ENCODE results near the gene PAMR1.
A peak's percentile ranks its signal among the peaks of the same experiment; 100 is the strongest.

PAMR1 gene

GRCh38 chr11:35419184-35419829 is 106.1 kb downstream of the PAMR1 start, which contains the start of gene SLC1A2:
Gene SLC1A2, minus strand, starts transcription at chr11:35419558. Its CDS starts 592 bp downstream, at chr11:35418966.
- H3K4me3 ChIP-seq (ENCODE audit: low read length), result peak within 1 kb of the TSS; percentile 56
- DNase-seq (ENCODE audit: low read depth), result peak; percentile 36
- TF ChIP-seq CTCF (conservative IDR thresholded peaks at IDR 0.05; ENCODE audit: low read length), result no peak

DNA sequence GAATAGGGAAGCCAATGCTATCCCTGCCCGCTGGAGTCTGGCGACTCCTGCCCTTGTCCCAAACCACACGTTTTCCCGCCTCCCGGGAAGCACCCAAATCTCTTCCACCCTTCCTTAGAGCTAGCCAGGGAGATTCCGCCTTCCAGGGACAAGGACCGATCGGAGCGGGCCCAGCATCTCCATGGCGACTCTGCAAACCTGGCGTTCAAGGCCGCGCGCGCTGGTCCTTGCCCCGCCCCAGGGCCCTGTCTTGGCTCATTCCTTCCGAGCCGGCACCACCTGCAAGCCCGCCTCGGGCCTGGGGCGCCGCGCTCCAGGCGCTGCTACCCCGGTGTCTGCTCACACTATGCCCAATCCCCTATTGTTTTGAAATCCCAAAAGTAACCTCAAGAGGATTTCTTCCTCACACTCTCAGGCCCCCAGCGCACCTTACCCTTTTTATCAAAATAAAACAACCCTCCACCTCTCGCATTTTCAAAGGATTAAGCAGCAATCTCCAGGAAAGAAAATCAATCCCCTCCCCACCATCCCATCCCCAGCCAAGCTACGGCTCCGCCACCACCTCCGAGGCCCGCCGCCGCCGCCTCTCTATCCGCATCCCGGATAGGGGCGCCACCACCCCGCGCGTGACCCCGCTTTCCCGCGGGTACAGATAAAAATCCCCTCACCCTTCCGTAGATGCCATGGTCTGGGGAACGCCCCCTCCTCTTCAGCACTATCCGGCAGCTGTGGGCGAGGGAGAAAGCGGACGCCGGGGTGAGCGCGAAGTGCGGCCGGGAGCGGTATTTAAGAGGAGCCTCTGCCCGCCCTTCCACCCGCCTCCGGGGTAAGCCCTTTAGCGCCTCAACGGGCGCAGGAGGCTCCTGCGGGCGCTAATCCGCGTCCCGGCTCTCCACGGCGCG is 106.9 kb downstream of the PAMR1 start:
- DNase-seq (ENCODE audit: low read depth), result peak; percentile 29
- peak overlapping the region; percentile 56 for H3K4me3 ChIP-seq (ENCODE audit: low read length)

GRCh38 chr11:35415487-35415886 is 109.9 kb downstream of the PAMR1 start:
- H3K4me3 ChIP-seq (ENCODE audit: low read length), result no peak overlapping the region
- DNase-seq (ENCODE audit: low read depth), result no peak
- no peak for TF ChIP-seq CTCF (conservative IDR thresholded peaks at IDR 0.05; ENCODE audit: low read length)

More for the DNA sequence above, 106.9 kb downstream of the PAMR1 start:
- TF ChIP-seq CTCF (conservative IDR thresholded peaks at IDR 0.05; ENCODE audit: low read length), result no peak

DNA sequence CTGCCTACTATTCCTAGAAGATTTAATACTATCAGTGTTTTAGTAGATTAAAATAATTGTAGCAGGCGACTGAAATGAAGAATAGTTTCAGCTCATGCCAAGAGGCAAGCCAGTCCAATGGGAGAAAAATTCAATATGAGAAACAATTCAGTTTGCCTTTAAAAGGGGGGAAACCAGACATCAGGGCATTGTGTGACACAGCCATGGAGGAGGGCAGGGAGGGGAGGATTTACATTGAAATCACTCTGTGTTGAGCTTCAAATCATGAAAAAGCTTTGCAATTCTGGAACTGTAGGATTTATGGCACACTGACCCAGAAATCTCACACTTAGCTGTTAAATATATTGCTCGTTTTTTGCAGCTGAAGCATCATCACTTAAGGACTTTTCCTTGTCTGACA is 110.6 kb downstream of the PAMR1 start:
- H3K4me3 ChIP-seq (ENCODE audit: low read length), result no peak overlapping the region
- no peak for TF ChIP-seq CTCF (conservative IDR thresholded peaks at IDR 0.05; ENCODE audit: low read length)
- no peak for DNase-seq (ENCODE audit: low read depth)

DNA sequence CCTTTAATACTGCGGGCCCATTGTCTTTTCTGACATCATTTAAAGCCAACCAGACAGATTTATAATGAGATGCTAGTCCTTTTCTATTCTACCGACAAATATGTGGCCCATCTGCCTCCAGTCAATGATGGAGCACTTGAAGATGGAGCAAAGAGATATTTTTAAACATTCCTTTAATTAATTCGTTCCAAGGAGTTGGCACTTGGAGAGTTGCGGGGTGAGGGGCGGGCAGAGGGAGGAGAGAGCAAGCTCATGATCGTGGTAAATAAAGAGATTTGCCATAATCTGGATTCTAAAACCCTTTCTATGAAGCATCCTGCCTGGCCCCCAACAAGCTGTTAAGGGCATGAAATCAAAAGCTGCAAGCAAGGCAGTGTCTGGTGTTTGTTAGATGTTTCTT is 111.1 kb downstream of the PAMR1 start:
- H3K4me3 ChIP-seq (ENCODE audit: low read length), result no peak overlapping the region
- no peak for TF ChIP-seq CTCF (conservative IDR thresholded peaks at IDR 0.05; ENCODE audit: low read length)
- DNase-seq (ENCODE audit: low read depth), result no peak

DNA sequence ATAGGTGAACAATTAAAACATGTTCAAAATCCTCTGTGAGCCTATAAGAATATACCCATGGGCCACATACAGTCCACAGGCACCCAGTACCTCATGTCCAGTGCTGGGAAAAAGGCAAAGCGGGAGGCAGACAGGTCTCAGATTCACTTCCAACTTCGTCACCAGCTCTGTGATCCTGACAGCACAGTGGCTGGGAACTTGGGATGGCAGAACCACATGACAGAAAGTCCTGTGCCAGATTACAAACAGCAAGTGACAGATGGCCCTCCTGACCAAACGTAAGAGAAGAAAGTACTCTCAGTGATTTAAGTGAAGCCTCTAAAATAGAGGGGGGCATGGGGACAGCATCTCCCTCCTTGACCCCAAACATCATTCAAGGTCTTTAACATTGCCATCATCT is 111.8 kb downstream of the PAMR1 start:
- no peak overlapping the region for H3K4me3 ChIP-seq (ENCODE audit: low read length)
- DNase-seq (ENCODE audit: low read depth), result no peak
- TF ChIP-seq CTCF (conservative IDR thresholded peaks at IDR 0.05; ENCODE audit: low read length), result no peak

Data from AG10803 (cell line).